Common myeloid progenitor, CD34-positive (primary cell): Measurements from ENCODE around the gene LRRC1.

Source experiments
- CTCF ChIA-PET: fragments of 350-600 bp; sonication (Branson Sonifier 250); formaldehyde crosslinking; loops from one replicate; lab custom pipeline; 2021; ENCODE audit warnings: antibody characterized with exemption; lab: Charles Lee
- POLR2A ChIA-PET: fragments of 350-600 bp; sonication (Branson Sonifier 250); formaldehyde crosslinking; loops from one replicate; lab custom pipeline; 2021; ENCODE audit warnings: antibody characterized with exemption; lab: Charles Lee
- DNase-seq, 3 donors: peaks; one replicate each; pipeline versions ENCODE4 v3.0.0 to v3.0.0-alpha.2; 2013
- H3K27ac ChIP-seq, 2 experiments: 1 replicate in 1 of 2; 2 replicates in 1 of 2; pipeline ENCODE4 v1.7.0; 2013; ENCODE audit warnings: inconsistent platforms in 2 of 2, low read length in 2 of 2, mild to moderate bottlenecking in 2 of 2, low read depth in 1 of 2, moderate library complexity in 1 of 2; ENCODE audit not compliant: severe bottlenecking in 2 of 2, insufficient read depth in 1 of 2, poor library complexity in 1 of 2
- H3K27me3 ChIP-seq, 5 experiments: replicated peaks in 2 of 5; 1 replicate in 3 of 5; 2 replicates in 2 of 5; pipeline versions ENCODE4 v1.6.1 to v1.7.0; 2013; ENCODE audit warnings: low read length in 4 of 5, mild to moderate bottlenecking in 2 of 5, moderate library complexity in 2 of 5, inconsistent platforms in 1 of 5; ENCODE audit not compliant: insufficient read depth in 5 of 5, control insufficient read depth in 4 of 5
- H3K36me3 ChIP-seq, 4 experiments: 1 replicate in 2 of 4; 2 replicates in 2 of 4; pipeline versions ENCODE4 v1.6.1 to v1.7.0; 2013; ENCODE audit warnings: low read length in 3 of 4, control low read depth in 1 of 4, mild to moderate bottlenecking in 1 of 4; ENCODE audit not compliant: control insufficient read depth in 4 of 4, insufficient read depth in 4 of 4
- H3K4me1 ChIP-seq, 4 experiments: 1 replicate in 3 of 4; 2 replicates in 1 of 4; pipeline versions ENCODE4 v1.6.1 to v1.7.1; 2013; ENCODE audit warnings: low read length in 3 of 4, mild to moderate bottlenecking in 3 of 4, control low read depth in 1 of 4, inconsistent platforms in 1 of 4, moderate library complexity in 1 of 4; ENCODE audit not compliant: control insufficient read depth in 4 of 4, insufficient read depth in 4 of 4; ENCODE audit errors: control extremely low read depth in 1 of 4
- H3K4me3 ChIP-seq, 7 experiments: 1 replicate in 4 of 7; 2 replicates in 3 of 7; pipeline versions ENCODE4 v1.5.1 to v1.7.0; 2013; ENCODE audit warnings: mild to moderate bottlenecking in 7 of 7, low read length in 6 of 7, moderate library complexity in 6 of 7, inconsistent platforms in 2 of 7, low read depth in 2 of 7, control low read depth in 1 of 7; ENCODE audit not compliant: insufficient read depth in 4 of 7, control insufficient read depth in 1 of 7; ENCODE audit errors: extremely low read depth in 1 of 7
- H3K9me3 ChIP-seq, 5 experiments: 1 replicate in 4 of 5; 2 replicates in 1 of 5; pipeline versions ENCODE4 v1.6.1 to v1.7.1; 2013; ENCODE audit warnings: low read length in 4 of 5, mild to moderate bottlenecking in 2 of 5, inconsistent platforms in 1 of 5, low read depth in 1 of 5, moderate library complexity in 1 of 5; ENCODE audit not compliant: control insufficient read depth in 4 of 5, insufficient read depth in 2 of 5; ENCODE audit errors: control extremely low read depth in 1 of 5
- whole genome bisulfite sequencing: methylation state at CpG from one replicate; pipeline ENCODE4 v1.1.5; 2013; ENCODE audit not compliant: insufficient coverage; 5-methylcytosine and 5-hydroxymethylcytosine counted together

The LRRC1 gene

DNA sequence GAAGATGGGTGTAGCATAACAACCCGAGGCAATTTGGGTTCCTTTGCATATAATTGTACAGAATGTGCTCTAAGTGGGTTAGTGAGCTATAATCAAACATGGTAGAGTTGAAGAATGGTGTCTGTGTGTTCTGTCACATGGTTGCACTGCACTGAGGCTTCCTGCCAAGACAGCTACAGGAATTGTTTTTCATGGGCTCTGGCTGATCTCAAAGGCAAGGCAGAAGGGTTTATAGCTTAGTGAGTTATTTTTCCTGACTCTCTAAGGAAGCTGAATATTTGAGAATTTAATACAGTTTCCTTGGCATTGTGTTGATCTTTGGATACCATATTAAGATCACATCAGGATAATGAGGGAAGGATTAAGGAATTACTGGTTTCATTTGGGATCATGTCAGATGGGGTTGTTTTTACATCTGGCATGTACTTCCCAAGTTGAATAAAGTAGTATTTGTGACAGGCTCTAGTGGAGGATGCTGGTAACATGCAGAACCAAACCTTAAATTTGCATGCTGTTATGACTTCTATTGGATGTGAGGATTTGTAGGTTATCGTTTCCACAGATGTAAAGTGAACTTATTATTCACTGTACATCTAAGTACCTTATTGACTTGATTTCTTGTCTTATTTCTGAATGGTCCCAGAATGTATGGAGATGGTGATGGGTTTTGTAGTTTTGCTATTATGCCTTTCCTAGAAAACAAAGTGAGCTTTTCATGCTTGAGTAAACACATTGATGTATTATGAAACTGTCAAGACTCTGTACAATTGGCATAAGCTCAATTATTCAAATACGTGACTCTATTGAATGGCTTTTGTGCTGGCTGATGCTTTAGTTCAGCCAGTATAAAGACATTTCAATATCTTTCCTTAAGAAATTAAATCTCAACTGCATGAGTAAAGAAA lies 43.3 kb downstream of the LRRC1 start:
- DNase-seq = no peak

DNA sequence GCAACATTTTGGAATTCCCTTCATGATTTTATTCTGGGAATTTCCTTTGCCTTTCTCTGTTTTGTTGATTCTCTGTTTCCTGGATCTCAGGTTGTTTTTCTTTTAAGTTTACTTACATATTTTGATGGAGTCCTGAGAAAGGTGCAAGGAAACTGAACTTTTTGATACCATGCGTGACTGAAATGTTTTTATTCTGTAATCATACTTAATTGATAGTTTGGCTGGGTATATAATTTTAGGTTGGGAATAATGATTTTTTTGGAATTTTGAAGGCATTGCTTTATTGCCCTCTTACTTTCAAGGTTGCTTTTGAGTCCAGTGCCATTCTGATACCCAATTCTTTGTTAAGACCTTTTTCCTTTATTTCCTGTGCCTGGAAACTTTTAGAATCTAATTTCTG lies 45.2 kb downstream of the LRRC1 start:
- Histone ChIP-seq H3K4me3 (no peak overlapping the region), H3K27ac (no peak overlapping the region), H3K9me3 (peaks cover 0 to 5% (median 0%) of the 10 kb centered on the region in 5 experiments), H3K36me3 (peaks cover 0 to 2% (median 0%) of the 10 kb centered on the region in 4 experiments), H3K4me1 (no peaks in the 10 kb centered on the region), H3K27me3 (no peaks in the 10 kb centered on the region)
- CTCF ChIA-PET = no interaction called here
- WGBS = 100% methylated on average over 1 of the region's 1 CpG
- POLR2A ChIA-PET = no interaction called here
- DNase-seq = no peak

More for the DNA sequence above, 43.3 kb downstream of the LRRC1 start:
- H3K4me1 ChIP-seq = no peaks in the 10 kb centered on the region
- H3K27me3 ChIP-seq = no peaks in the 10 kb centered on the region
- ChIA-PET CTCF (no interaction called here), POLR2A (no interaction called here)
- H3K4me3 ChIP-seq = no peak overlapping the region
- H3K27ac ChIP-seq = no peak overlapping the region
- peaks cover 0 to 5% (median 0%) of the 10 kb centered on the region in 5 experiments for H3K9me3 ChIP-seq
- WGBS = 89% methylated on average over 1 of the region's 3 CpGs
- H3K36me3 ChIP-seq = peaks cover 0 to 2% (median 0%) of the 10 kb centered on the region in 4 experiments

- Histone ChIP-seq H3K36me3 (peaks cover 0 to under 1% (median 0%) of the 10 kb centered on the region in 4 experiments), H3K9me3 (peaks cover 0 to 5% (median 0%) of the 10 kb centered on the region in 5 experiments), H3K27ac (no peak overlapping the region), H3K4me3 (no peak overlapping the region), H3K27me3 (no peaks in the 10 kb centered on the region), H3K4me1 (no peaks in the 10 kb centered on the region)
- no peak for DNase-seq
- WGBS = over 99% methylated on average over 9 of the region's 9 CpGs
- ChIA-PET CTCF (no interaction called here), POLR2A (no interaction called here)
Observed at GRCh38 chr6:53845280-53846195, 50.7 kb downstream of the LRRC1 start.

DNA sequence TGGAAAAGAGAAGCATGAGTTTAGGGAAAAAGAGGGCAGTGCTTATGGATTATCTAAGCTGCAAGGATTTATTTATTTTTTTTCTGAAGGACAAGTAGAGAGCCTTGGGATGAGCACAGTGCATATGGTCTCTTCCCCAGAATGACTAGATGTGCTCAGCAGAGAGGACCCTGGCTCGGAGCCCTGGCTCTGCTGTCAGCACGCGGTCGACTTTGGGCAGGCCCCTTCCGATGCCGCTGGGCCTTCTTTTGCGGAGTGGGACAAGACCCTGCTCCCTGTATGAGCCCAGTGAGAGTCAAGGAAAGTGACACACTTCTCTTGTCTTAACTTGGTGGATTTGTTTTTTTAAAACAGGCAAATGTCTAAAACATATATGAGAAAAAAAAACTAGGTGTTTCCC lies 51.4 kb downstream of the LRRC1 start:
- no peaks in the 10 kb centered on the region for H3K36me3 ChIP-seq
- no peaks in the 10 kb centered on the region for H3K4me1 ChIP-seq
- no peaks in the 10 kb centered on the region for H3K27me3 ChIP-seq
- H3K27ac ChIP-seq = no peak overlapping the region
- ChIA-PET CTCF (no interaction called here), POLR2A (no interaction called here)
- DNase-seq = no peak
- H3K4me3 ChIP-seq = no peak overlapping the region
- 89% methylated on average over 7 of the region's 7 CpGs for WGBS
- H3K9me3 ChIP-seq = no peaks in the 10 kb centered on the region

GRCh38 chr6:53847796-53848314 lies 53.0 kb downstream of the LRRC1 start:
- H3K36me3 ChIP-seq = no peaks in the 10 kb centered on the region
- no peak for DNase-seq
- POLR2A ChIA-PET = no interaction called here
- no peaks in the 10 kb centered on the region for H3K4me1 ChIP-seq
- no peak overlapping the region for H3K27ac ChIP-seq
- peaks cover 0 to 4% (median 0%) of the 10 kb centered on the region in 5 experiments for H3K9me3 ChIP-seq
- no peak overlapping the region for H3K4me3 ChIP-seq
- WGBS = 100% methylated on average over 2 of the region's 4 CpGs
- H3K27me3 ChIP-seq = no peaks in the 10 kb centered on the region
- CTCF ChIA-PET = no interaction called here

DNA sequence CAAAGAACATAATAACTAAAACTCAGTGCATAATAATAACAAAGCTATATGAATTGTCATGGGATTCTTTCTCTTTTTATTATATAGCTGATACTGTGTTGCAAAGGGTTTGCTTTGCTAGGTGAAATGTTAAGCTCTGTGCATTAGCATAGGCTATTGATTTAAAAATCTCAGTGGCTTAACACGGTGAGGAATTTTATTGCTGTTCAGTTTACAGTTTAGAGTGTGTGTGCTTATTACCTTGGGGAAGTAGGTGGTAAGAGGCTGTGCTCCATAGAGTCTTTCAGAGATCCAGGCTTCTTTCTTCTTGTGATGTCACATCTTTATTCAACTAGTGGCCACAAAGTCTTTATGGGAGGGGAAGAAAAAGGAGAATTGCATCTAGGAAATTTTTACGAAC lies 55.7 kb downstream of the LRRC1 start:
- Histone ChIP-seq H3K4me3 (no peak overlapping the region), H3K27me3 (no peaks in the 10 kb centered on the region), H3K36me3 (no peaks in the 10 kb centered on the region), H3K27ac (no peak overlapping the region), H3K4me1 (no peaks in the 10 kb centered on the region), H3K9me3 (peaks cover 0 to 4% (median 0%) of the 10 kb centered on the region in 5 experiments)
- 100% methylated on average over 1 of the region's 2 CpGs for WGBS
- DNase-seq = no peak
- CTCF ChIA-PET = no interaction called here
- POLR2A ChIA-PET = no interaction called here
